Prostate gland (tissue), 2 donors: ENCODE data around the gene KLHL1. TPM values are rescaled to one million over a fixed set of nuclear protein-coding genes. Genes with fewer than 3 reads are reported as not detected.

Experiments used
- DNase-seq: peaks from one replicate; pipeline ENCODE4 v3.0.0-alpha.2; 2019; ENCODE audit warnings: low spot score
- H3K27ac ChIP-seq, 2 donors: fragments of 200-600 bp; sonication (generic); 2 replicates each; pipeline ENCODE4 v1.5.1; 2017 to 2019
- H3K27me3 ChIP-seq: fragments of 200-600 bp; sonication (generic); replicated peaks from 2 replicates; pipeline ENCODE4 v1.5.1; 2019; ENCODE audit not compliant: insufficient read depth
- H3K36me3 ChIP-seq, 2 donors: fragments of 200-600 bp; sonication (generic); 1 replicate in 1 of 2; 2 replicates in 1 of 2; pipeline versions ENCODE4 v1.5.1 to v1.8.1; 2017 to 2019
- H3K4me1 ChIP-seq: fragments of 200-600 bp; sonication (generic); replicated peaks from 2 replicates; pipeline ENCODE4 v1.5.1; 2019
- H3K4me3 ChIP-seq, 2 donors: fragments of 200-600 bp; sonication (generic); 2 replicates each; pipeline ENCODE4 v1.5.1; 2017 to 2019
- H3K9me3 ChIP-seq: fragments of 200-600 bp; sonication (generic); 2 replicates; pipeline ENCODE4 v1.5.1; 2017
- CTCF ChIP-seq, 4 experiments: fragments of 200-600 bp in 2 of 4; fragments of 450-650 bp in 2 of 4; sonication (generic) in 2 of 4; IDR thresholded peaks; 1 replicate in 3 of 4; 2 replicates in 1 of 4; pipeline ENCODE4 v1.5.1; 2016 to 2019; ENCODE audit warnings: antibody characterized with exemption in 4 of 4, mild to moderate bottlenecking in 2 of 4, moderate library complexity in 2 of 4
- POLR2A ChIP-seq: fragments of 450-650 bp; IDR thresholded peaks from one replicate; pipeline ENCODE4 v1.6.1; 2016; ENCODE audit warnings: antibody characterized with exemption, mild to moderate bottlenecking
- POLR2AphosphoS5 ChIP-seq: sonication (generic); formaldehyde crosslinking; IDR thresholded peaks from one replicate; pipeline ENCODE4 v1.6.1; 2017; ENCODE audit warnings: antibody characterized with exemption
- WGBS: methylation state at CpG from one replicate; pipeline ENCODE4 v1.1.5; 2018; 5-methylcytosine and 5-hydroxymethylcytosine counted together
- intact Hi-C: fragments of 100-400 bp; cut with DNase I; formaldehyde crosslinking; loops from one replicate; pipeline ENCODE4 v1.14.2; 2022
- total RNA-seq, 2 donors: library from RNA; depleted of rRNA; stranded (reverse); fragments of >200 nt; gene quantifications; one replicate each; pipeline ENCODE4 v1.1.0, GENCODE V29; 2016

KLHL1 gene
- total RNA-seq, 2 donors from 2014 or later, result 0.28 TPM; not detected in 1

GRCh38 chr13:69796256-69796655 is 312.0 kb downstream of the KLHL1 start:
- DNase-seq, result no peak

GRCh38 chr13:69793783-69794453 is 314.3 kb downstream of the KLHL1 start:
- no peaks in the 10 kb centered on the region for H3K9me3 ChIP-seq
- TF ChIP-seq POLR2AphosphoS5 (no peak), CTCF (IDR thresholded peaks at IDR 0.05) (no peak), POLR2A (no peak)
- H3K4me3 ChIP-seq, result no peak overlapping the region
- H3K27me3 ChIP-seq, result no peaks in the 10 kb centered on the region
- 24% methylated on average over 3 of the region's 3 CpGs for WGBS
- no peak for DNase-seq
- no peak overlapping the region for H3K27ac ChIP-seq
- no peaks in the 10 kb centered on the region for H3K36me3 ChIP-seq
- H3K4me1 ChIP-seq, result no peaks in the 10 kb centered on the region
- intact Hi-C loops, result no loop called here

More at GRCh38 chr13:69796256-69796655, 312.0 kb downstream of the KLHL1 start:
- H3K27ac ChIP-seq, result no peak overlapping the region
- H3K4me3 ChIP-seq, result no peak overlapping the region
- no peaks in the 10 kb centered on the region for H3K36me3 ChIP-seq
- no peaks in the 10 kb centered on the region for H3K9me3 ChIP-seq
- TF ChIP-seq CTCF (IDR thresholded peaks at IDR 0.05) (no peak), POLR2AphosphoS5 (no peak), POLR2A (no peak)
- 98% methylated on average over 2 of the region's 2 CpGs for WGBS
- intact Hi-C loops, result no loop called here
- no peaks in the 10 kb centered on the region for H3K27me3 ChIP-seq
- no peaks in the 10 kb centered on the region for H3K4me1 ChIP-seq

- no peaks in the 10 kb centered on the region for H3K27me3 ChIP-seq
- intact Hi-C loops, result no loop called here
- no peaks in the 10 kb centered on the region for H3K36me3 ChIP-seq
- H3K4me3 ChIP-seq, result no peak overlapping the region
- no peak for TF ChIP-seq POLR2A
- TF ChIP-seq CTCF (IDR thresholded peaks at IDR 0.05), result no peak
- TF ChIP-seq POLR2AphosphoS5, result no peak
- H3K4me1 ChIP-seq, result no peaks in the 10 kb centered on the region
- no peaks in the 10 kb centered on the region for H3K9me3 ChIP-seq
- 85% methylated on average over 4 of the region's 4 CpGs for WGBS
- no peak for DNase-seq
- no peak overlapping the region for H3K27ac ChIP-seq
Observed at GRCh38 chr13:69776937-69777336, 331.3 kb downstream of the KLHL1 start.

GRCh38 chr13:69769608-69770007 is 338.6 kb downstream of the KLHL1 start:
- TF ChIP-seq POLR2AphosphoS5 (no peak), POLR2A (no peak), CTCF (IDR thresholded peaks at IDR 0.05) (no peak)
- Histone ChIP-seq H3K4me1 (no peaks in the 10 kb centered on the region), H3K9me3 (no peaks in the 10 kb centered on the region), H3K27me3 (no peaks in the 10 kb centered on the region), H3K4me3 (no peak overlapping the region), H3K27ac (no peak overlapping the region), H3K36me3 (no peaks in the 10 kb centered on the region)
- DNase-seq, result no peak
- intact Hi-C loops, result no loop called here
- 98% methylated on average over 3 of the region's 3 CpGs for WGBS

GRCh38 chr13:69761581-69761980 is 346.7 kb downstream of the KLHL1 start:
- Histone ChIP-seq H3K36me3 (no peaks in the 10 kb centered on the region), H3K9me3 (no peaks in the 10 kb centered on the region), H3K27ac (no peak overlapping the region), H3K4me3 (no peak overlapping the region), H3K27me3 (no peaks in the 10 kb centered on the region), H3K4me1 (no peaks in the 10 kb centered on the region)
- WGBS, result 94% methylated on average over 1 of the region's 1 CpG
- no peak for DNase-seq
- no peak for TF ChIP-seq POLR2A
- no peak for TF ChIP-seq CTCF (IDR thresholded peaks at IDR 0.05)
- TF ChIP-seq POLR2AphosphoS5, result no peak
- intact Hi-C loops, result no loop called here
